ENCODE results near the gene PLEKHA7. TPM values are rescaled to one million over a fixed set of nuclear protein-coding genes. Genes with fewer than 3 reads are reported as not detected.

The PLEKHA7 gene
- total RNA-seq, 1 donor from 2014 or later = 25.3 TPM

DNA sequence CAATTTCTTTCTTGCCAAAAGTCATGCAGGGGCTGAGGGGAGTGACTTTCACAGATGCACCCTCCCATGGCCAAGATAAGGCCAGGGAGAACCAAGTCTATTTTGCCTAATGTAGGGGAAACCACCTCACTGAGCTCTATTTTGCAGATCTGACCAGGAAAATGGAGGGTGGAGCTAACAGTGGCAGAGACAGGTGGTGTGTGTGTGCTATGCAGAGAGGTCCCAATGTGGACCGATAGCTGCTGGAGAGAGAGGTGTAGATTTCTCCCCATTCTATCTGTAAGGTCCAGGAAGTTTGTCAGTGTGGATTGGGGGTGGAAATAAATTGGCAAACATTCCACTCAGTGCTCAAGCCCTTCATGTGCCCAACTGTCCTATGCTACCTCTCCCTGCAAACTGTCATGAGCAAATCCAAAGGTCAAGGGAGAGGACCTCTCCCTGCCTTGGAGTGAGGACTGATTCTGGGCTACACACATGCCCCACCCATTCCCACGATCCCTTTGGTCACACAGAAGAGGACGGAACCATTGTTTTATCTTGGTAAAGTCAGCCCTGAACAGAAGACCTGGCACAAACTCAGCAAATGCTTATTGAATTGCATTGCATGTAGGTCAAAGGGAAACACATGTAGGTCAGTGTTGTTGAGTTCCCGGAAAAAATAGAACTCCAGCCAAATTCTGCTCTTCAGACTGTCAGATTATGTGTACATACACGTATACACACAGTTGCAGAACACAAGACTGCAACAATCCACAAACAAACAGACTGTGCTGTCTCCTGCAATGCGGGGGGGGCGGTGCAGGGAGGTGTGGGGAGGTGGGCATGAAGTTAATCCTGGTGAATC lies 209.9 kb downstream of the PLEKHA7 start:
- H3K36me3 ChIP-seq (ENCODE audit: control insufficient read depth, insufficient read depth, low read length) = no peaks in the 10 kb centered on the region
- no peak overlapping the region for H3K4me3 ChIP-seq (ENCODE audit: low read depth, low read length)
- DNase-seq (ENCODE audit: low read depth) = no peak
- TF ChIP-seq, protein P1, sequence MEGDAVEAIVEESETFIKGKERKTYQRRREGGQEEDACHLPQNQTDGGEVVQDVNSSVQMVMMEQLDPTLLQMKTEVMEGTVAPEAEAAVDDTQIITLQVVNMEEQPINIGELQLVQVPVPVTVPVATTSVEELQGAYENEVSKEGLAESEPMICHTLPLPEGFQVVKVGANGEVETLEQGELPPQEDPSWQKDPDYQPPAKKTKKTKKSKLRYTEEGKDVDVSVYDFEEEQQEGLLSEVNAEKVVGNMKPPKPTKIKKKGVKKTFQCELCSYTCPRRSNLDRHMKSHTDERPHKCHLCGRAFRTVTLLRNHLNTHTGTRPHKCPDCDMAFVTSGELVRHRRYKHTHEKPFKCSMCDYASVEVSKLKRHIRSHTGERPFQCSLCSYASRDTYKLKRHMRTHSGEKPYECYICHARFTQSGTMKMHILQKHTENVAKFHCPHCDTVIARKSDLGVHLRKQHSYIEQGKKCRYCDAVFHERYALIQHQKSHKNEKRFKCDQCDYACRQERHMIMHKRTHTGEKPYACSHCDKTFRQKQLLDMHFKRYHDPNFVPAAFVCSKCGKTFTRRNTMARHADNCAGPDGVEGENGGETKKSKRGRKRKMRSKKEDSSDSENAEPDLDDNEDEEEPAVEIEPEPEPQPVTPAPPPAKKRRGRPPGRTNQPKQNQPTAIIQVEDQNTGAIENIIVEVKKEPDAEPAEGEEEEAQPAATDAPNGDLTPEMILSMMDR (IDR thresholded peaks at IDR 0.05; ENCODE audit: insufficient read depth, low read length, poor library complexity, severe bottlenecking) = no peak
- H3K27me3 ChIP-seq (ENCODE audit: control insufficient read depth, insufficient read depth, low read length) = no peaks in the 10 kb centered on the region

GRCh38 chr11:16801288-16801980 lies 212.8 kb downstream of the PLEKHA7 start:
- no peaks in the 10 kb centered on the region for H3K36me3 ChIP-seq (ENCODE audit: control insufficient read depth, insufficient read depth, low read length)
- DNase-seq (ENCODE audit: low read depth) = no peak
- no peak overlapping the region for H3K4me3 ChIP-seq (ENCODE audit: low read depth, low read length)
- TF ChIP-seq, protein P1 (IDR thresholded peaks at IDR 0.05; ENCODE audit: insufficient read depth, low read length, poor library complexity, severe bottlenecking) = no peak
- no peaks in the 10 kb centered on the region for H3K27me3 ChIP-seq (ENCODE audit: control insufficient read depth, insufficient read depth, low read length)

DNA sequence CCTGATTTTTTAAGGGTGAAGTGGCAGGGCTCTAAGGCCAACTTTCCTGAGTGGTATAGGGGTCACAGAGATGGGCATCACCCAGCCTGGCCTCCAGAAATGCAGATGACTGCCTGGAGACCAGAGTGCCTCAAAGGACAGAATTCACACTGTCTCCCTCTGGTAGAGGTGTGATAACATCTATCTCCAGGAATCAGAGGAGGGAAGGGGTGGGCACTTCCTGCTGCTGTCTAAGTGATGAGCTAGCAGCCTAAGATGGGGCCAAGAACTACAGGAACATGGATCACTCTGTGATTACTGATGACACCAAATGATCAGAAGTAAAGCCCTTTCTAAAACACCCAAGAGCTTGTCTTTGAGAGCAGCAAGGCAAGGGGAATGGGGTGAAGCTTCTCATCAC lies 213.8 kb downstream of the PLEKHA7 start:
- no peak for DNase-seq (ENCODE audit: low read depth)
- Histone ChIP-seq H3K36me3 (ENCODE audit: control insufficient read depth, insufficient read depth, low read length) (no peaks in the 10 kb centered on the region), H3K27me3 (ENCODE audit: control insufficient read depth, insufficient read depth, low read length) (no peaks in the 10 kb centered on the region), H3K4me3 (ENCODE audit: low read depth, low read length) (no peak overlapping the region)
- TF ChIP-seq, protein P1 (IDR thresholded peaks at IDR 0.05; ENCODE audit: insufficient read depth, low read length, poor library complexity, severe bottlenecking) = no peak

GRCh38 chr11:16799890-16800289 lies 214.3 kb downstream of the PLEKHA7 start:
- TF ChIP-seq, protein P1 (IDR thresholded peaks at IDR 0.05; ENCODE audit: insufficient read depth, low read length, poor library complexity, severe bottlenecking) = no peak
- H3K4me3 ChIP-seq (ENCODE audit: low read depth, low read length) = no peak overlapping the region
- H3K36me3 ChIP-seq (ENCODE audit: control insufficient read depth, insufficient read depth, low read length) = no peaks in the 10 kb centered on the region
- no peak for DNase-seq (ENCODE audit: low read depth)
- H3K27me3 ChIP-seq (ENCODE audit: control insufficient read depth, insufficient read depth, low read length) = no peaks in the 10 kb centered on the region

DNA sequence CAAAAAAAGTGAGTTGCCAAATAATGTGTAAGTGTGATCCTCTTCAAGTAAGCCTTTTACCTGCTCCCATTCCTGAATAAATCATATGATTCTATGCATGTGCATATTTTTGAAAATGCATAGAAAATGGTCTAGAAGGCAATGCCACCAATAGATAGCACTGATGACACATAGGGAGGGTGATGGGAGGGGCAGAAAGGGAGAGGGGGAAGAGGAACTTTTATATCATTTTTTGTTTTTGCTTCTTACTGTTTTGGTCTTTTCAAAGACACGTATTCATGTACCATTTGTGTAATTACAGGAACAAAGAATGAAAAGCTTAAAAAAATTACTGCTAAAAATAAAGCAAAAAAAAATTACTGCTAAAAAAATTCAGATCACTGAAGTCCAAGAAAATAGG lies 215.0 kb downstream of the PLEKHA7 start:
- Histone ChIP-seq H3K4me3 (ENCODE audit: low read depth, low read length) (no peak overlapping the region), H3K27me3 (ENCODE audit: control insufficient read depth, insufficient read depth, low read length) (no peaks in the 10 kb centered on the region), H3K36me3 (ENCODE audit: control insufficient read depth, insufficient read depth, low read length) (no peaks in the 10 kb centered on the region)
- TF ChIP-seq, protein P1 (IDR thresholded peaks at IDR 0.05; ENCODE audit: insufficient read depth, low read length, poor library complexity, severe bottlenecking) = no peak
- DNase-seq (ENCODE audit: low read depth) = no peak
